Activated CD8-positive, alpha-beta memory T cell treated with anti-CD3 and anti-CD28 coated beads for 24 hours (primary cell): ENCODE results near the gene UGP2.
A peak's percentile ranks its signal among the peaks of the same experiment; 100 is the strongest.
"Not testable (repeated sequence)": the region's sequence is repeated elsewhere in the genome, so short reads cannot be mapped to it uniquely, and the experiment has no call there.

Source experiments
- DNase-seq: peaks from one replicate; pipeline ENCODE4 v3.0.0-alpha.2; 2020

UGP2 gene

DNA sequence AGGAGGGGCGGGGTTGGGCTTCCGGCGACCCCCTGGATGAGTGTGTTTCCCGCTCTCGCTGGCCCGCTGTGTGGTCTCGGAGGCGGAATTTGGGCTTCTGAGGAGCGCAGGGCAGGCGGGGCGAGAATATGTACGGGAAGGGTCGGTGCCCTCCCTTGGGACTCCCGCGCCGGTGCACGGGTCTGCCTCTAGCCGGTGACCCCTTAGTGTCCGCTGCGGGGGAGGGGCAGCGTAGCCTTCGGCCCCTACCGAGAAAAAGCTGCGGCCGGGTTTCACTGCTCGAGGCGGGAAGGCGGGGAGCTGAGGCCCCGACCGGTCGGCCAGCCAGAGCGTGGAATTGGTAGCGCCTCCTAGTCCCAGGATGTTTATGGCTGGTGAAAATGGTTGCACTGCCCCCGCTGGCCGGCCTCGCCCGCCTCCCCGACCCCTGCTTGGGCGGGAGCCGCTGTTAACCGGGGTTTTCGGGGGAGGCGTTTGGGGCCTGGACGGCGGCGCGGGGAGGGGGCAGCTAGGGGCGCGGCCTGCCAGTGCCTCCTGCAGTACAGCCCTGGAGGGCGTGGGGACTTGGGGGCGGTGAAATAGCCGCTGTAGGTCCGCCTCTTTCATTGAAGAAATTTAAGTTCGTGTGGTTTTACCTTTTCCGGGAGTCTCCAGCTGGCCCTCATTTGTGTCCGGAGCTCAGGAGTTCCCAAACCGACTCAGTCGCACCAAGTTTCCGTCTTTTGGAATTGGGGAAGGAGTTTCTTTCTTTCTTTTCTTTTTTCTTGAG is at the start of gene UGP2:
Gene UGP2 (plus strand): TSS at position 643 of the 769 bp plus-strand sequence. CDS start 290 bp downstream, outside the sequence.
- DNase-seq: peak; percentile 89

DNA sequence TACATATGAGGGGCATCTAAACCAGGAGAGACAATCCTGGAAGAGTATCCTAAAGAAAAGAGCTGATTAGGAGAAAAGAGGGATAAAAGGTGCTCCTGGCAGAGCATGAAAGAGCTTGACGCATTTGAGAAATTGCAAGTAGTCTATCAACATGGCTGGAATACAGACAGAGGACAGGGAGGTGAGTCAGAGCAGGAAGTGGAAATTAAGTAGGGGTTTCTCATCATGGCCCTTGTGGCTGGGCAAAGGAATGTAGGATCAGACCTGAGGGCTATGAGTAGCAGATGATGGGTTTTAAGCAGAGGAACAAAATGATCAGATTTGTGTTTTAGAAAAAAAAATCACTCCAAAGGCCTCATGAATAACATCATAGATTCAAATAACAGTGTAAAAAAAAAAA is 49.2 kb upstream of the UGP2 start:
- no peak for DNase-seq

DNA sequence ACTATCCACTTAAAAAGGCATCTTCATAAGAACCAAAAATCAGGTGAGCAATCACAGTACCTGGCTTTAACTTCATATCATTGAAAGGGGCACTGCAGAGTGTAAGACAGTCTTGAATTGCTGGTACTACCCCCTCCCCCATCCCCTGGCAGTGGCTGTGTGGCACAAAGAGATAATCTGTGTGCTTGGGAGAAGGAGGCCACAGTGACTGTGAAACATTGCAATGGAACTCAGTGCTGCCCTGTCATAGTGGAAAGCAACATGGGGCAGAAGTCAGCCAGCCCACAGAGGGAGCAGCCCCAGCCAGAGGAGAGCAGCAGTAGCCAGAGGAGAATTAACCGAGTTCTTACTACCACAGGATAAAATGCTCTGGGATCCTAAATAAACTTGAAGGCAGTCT is 45.3 kb upstream of the UGP2 start:
- DNase-seq: no peak

DNA sequence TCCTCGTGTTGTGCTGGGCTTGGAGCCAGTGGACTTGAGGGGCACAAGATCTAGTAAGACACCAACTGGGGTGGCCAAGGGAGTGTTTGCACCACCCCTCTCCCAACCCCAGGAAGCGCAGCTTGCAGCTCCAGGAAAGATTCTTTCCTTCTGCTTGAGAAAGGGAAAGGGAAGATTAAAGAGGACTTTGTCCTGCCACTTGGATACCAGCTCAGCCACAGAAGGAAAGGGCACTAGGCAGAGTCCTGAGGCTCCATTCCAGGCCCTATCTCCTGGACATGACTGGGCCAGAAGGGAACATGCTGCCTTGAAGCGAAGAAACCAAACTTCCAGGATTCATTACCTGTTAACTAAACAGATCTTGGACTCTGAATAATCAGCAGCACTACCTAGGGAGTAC is 44.9 kb upstream of the UGP2 start:
- no peak for DNase-seq

DNA sequence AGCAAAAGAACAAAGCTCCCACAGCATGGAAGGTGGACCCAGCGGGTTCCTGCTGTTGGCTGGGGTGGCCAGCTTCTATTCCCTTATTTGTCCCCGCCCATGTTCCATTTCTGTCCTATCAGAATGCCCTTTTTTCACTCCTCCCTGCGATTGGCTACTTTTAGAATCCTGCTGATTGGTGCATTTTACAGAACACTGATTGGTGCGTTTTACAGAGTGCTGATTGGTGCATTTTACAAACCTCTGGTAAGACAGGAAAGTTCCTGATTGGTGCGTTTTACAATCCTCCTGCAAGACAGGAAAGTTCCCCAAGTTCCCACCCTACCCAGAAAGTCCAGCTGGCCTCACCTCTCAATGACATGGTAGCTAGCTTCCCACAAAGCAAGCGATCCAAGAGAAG is 40.2 kb upstream of the UGP2 start:
- DNase-seq: no peak

DNA sequence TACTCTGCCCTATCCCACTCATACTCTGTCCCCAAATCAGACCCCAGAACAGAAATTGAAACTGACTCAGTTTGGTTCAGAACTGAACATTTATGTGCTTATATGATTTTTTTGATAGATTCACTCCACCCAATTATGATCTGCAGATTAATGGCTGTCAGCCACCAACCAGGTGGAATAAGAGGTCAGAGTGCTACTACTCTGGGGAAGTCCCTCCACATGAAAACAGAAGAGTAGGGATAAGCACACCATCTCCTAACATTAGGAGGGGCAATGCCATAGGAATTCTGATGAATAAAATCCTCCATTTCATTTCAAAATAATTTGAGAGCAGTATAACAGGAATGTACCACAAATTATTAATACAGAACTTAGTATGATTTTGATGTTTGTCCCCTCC is 36.3 kb upstream of the UGP2 start:
- no peak for DNase-seq

GRCh38 chr2:63808036-63808435 is 33.7 kb upstream of the UGP2 start:
- not testable (repeated sequence) for DNase-seq

DNA sequence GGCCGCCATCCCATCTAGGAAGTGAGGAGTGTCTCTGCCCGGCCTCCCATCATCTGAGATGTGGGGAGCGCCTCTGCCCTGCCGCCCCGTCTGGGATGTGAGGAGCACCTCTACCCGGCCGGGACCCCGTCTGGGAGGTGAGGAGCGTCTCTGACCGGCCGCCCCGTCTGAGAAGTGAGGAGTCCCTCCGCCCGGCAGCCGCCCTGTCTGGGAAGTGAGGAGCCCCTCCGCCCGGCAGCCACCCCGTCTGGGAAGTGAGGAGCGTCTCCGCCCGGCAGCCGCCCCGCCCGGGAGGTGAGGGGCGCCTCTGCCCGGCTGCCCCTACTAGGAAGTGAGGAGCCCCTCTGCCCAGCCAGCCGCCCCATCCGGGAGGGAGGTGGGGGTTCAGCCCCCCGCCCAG is 32.8 kb upstream of the UGP2 start:
- not testable (repeated sequence) for DNase-seq

- DNase-seq: no peak
These were observed 30.6 kb upstream of the UGP2 start for GRCh38 chr2:63811063-63811462.

DNA sequence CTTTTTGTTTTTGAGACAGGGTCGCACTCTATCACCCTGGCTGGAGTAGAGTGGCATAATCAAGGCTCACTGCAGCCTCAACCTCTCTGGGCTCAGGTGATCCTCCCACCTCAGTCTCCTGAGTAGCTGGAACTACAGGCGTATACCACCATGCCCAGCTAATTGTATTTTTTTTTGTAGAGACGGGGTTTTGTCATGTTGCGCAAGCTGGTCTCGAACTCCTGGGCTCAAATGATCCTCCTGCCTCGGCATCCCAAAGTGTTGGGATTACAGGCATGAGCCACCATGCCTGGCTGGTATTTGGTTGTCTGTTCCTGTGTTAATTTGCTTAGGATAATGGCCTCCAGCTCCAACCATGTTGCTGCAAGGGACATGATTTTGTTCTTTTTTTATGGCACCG is 29.8 kb upstream of the UGP2 start:
- DNase-seq: not testable (repeated sequence)

GRCh38 chr2:63814114-63814513 is 27.6 kb upstream of the UGP2 start:
- no peak for DNase-seq

- DNase-seq: no peak
These were observed 24.3 kb upstream of the UGP2 start for GRCh38 chr2:63817382-63817781.

DNA sequence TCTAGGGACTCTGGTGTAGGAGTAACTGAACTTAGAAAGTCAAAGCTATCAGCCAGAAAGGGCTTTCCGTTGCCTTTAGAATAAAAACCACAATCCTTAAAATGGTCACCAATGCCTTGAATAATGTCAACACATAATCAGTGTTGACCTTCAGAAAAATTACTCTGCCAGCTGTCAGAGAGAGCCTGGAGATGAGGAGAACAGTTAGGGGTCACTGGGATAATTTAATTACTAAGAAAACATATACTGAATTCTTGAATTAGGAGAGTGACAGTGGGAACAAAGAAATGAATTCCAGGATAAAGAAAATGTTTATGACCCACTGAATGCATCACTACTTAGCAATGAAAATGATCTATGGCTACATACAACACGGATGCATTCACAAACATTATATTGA is 23.4 kb upstream of the UGP2 start:
- DNase-seq: no peak

GRCh38 chr2:63819256-63819655 is 22.4 kb upstream of the UGP2 start:
- DNase-seq: no peak

- no peak for DNase-seq
These were observed 21.7 kb upstream of the UGP2 start for GRCh38 chr2:63819765-63820717.

- DNase-seq: no peak
These were observed 20.7 kb upstream of the UGP2 start for GRCh38 chr2:63820969-63821368.

DNA sequence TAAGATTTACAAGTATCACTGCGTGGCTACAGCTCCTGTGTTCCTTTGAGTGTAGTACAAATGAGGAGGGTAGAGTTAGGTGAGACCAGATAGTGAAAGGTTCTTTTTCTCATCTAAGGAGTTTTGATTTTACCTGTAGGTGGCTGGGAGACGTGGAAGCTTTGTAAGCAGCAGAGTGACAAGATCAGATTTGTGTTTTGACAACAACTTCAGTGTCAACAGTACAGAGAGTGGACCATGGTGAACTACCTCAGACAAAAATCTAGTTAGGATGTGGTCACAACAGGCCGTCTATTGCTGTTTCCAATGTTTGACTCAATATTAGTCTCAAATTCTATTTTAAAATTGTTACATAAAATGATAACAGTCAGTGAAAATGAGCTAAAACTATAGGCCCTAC is 20.3 kb upstream of the UGP2 start:
- DNase-seq: no peak

GRCh38 chr2:63822478-63822877 is 19.2 kb upstream of the UGP2 start:
- no peak for DNase-seq

- no peak for DNase-seq
These were observed 13.9 kb upstream of the UGP2 start for GRCh38 chr2:63827749-63828148.

DNA sequence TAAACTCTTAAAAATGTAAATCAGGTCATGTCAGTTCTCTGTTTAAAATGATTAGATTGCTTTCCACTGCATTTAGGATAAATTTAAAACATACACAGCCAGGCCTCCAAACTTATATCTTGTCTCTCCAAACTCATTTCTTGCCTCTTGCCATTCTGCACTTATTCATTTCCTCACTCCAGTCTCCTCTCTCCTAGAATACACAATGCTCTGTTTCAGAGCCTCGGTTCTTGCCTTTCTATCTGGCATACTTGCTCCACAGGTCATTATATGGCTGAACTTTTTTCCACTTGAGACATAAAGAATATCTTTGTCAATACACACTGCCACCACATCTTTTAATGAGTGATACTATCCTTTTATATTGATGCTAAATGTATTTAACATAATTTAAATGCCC is 10.5 kb upstream of the UGP2 start:
- no peak for DNase-seq

- no peak for DNase-seq
These were observed 7.3 kb upstream of the UGP2 start for GRCh38 chr2:63834401-63834800.

DNA sequence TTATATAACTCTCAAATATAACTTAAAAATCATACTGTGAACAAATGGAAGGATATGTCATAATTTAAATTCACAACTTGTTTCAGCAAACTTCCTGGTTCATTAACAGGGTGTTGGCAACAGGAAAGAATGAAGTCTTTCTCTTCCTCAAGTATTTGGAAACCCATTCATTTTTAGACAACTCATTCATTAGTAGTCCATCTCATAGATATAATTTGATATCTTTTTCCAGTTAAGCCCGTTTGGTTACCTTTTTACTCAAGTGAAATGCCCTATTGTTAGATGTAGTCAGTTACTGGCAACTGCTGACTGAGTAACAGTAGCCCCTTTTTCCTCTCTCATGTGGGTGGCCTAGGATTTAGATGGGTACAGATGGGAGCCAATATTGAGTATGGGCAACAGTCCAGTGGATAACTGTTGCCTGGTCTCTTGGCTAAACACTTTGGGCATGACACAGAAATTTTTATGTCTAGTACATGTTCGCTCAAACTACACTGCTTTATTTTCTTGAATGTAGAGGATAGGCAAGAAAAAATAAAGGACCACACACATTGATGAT is 4.6 kb upstream of the UGP2 start:
- no peak for DNase-seq

DNA sequence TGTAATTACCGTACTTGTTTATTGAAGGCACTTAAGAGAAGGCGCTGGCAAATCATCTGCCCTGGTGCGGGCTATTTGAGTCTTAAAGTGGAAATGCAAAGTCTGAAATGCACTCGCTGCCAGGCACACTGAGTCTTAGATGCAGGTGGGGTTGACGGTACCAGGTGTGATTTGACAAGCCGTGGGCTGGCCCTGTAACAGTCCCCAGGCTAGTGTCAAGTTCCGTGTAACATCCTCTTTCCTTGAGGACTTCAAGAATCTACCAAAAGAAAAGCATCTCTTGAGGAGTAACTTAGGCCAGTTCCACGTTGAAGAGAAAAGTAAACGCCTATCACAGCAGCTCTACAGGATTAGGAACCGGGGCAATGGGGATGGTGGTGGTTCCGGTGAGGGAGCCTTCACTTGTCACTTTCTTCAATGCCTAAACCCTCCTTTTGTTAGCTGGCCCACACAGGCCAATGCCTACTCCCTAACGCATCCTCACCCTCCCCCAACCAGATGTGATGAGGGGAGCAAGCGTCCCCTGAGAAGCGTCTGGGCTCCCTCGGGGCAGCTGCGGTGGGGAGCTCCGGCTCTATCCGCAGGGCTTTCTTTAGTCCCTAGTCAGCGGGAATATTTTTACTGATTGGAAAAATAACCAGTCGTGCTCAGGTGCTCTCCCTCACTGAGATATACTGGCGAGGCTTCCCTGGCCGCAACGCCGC is 1.5 kb upstream of the UGP2 start:
- no peak for DNase-seq
